NK-92 treated with Interleukin-12 subunit alpha and Interleukin-12 subunit beta, amount 100 ng/mL, for 24 hours (cell line): ENCODE results near the gene PLEKHS1.

ENCODE experiments used
- DNase-seq: peaks from one replicate; lab custom pipeline; 2025; lab: John Stamatoyannopoulos, UW

The PLEKHS1 gene

DNA sequence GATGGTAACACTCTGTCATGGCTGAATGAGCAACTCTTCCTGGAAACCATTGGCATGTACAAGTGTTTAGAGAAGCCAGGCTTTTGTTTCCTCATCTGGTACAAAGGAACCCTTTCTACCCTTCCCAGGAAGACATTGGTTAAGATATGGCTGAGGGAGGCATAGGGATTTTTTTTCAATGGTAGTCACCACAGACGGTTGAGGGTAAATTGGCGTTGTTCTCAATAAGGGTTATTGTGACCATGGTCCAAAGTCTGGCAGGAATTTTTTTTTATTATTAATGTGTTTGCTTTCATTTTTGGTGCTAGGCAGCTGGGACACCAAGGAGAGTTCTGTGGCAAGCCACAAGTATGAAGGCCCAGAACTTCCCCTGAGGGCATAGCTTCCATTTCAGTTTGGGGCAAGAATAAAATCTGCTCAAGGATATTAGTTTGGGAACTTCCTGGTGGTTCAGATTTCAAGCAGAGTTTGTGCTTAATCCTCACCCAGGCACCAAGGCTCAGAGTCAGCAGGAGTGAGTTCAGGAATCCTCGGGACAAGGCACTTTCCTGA, at the start of gene PLEKHS1:
TSS of gene PLEKHS1 (plus strand) at position 502 of the 552 bp plus-strand sequence. CDS start 3,596 bp downstream, outside the sequence.
- DNase-seq: no peak

DNA sequence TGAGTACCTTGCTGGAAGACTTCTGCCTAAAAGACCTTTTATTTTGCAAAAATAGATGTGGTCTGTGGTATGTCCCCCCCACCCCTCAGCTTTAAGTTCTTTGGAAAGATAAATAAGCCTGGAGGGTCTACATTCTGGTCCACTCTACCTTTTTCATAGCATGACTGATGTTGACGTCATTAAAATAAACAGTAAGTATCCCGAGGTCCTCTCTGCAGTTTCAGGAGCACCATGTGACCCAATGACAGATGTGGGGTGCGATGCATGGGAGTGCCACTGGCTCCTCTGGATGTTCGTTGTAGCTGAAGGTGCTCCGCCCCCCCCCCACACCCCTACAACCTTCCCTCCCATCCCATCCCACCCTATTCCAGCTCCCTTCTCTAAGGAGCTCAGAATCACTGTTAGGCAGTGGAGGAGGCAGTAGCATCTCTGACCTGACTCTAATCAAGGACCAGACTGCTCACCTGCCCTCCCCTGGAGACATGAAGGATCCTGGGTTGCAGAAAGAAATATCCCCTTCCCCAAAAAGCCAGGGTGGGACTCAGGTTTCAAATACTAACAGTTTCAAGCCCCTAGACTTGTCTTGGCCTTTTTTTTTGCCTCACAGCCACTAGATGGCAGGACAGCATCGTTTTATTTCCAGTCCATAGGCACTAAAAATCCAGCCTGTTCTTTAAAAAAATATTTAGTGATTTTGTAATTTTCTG, 46.7 kb upstream of the PLEKHS1 start:
- no peak for DNase-seq

DNA sequence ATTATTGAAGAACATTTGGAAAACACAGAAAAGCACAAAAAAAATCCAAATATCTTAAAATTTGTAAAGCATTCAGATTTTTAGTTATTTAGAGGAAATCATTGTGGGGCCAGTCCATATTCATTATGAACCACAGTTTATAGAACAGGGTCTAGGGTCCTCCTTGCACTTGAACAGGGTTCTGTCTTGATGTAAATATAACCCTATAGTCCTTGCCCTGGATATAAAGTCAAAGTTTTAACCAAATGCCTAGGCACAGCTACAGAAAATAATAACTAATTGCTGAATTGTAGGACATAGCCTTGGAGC, 46.2 kb upstream of the PLEKHS1 start:
- no peak for DNase-seq

DNA sequence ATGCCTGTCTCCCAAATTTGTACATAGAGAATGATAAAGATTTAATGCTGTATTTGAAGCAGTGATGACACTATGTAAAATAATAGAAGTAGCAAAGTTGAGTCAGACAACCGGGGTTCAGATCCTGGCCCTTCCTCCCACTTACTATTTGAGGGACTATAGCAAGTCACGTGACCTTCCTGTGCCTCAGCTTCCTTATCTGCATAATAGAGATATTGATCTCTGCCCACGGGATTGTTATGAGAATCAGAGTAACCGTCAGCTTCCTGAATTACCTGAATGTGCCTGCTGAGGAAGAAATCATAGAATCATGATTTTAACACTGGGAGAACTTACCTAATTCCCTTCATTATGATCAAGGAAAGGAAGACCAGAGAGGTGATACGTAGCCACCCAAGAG, 44.9 kb upstream of the PLEKHS1 start:
- DNase-seq: no peak

- no peak for DNase-seq
These were observed 42.8 kb upstream of the PLEKHS1 start for GRCh38 chr10:113708640-113709039.

GRCh38 chr10:113709221-113709838, 42.2 kb upstream of the PLEKHS1 start:
- no peak for DNase-seq

- DNase-seq: no peak
These were observed 40.3 kb upstream of the PLEKHS1 start for GRCh38 chr10:113711142-113711541.

DNA sequence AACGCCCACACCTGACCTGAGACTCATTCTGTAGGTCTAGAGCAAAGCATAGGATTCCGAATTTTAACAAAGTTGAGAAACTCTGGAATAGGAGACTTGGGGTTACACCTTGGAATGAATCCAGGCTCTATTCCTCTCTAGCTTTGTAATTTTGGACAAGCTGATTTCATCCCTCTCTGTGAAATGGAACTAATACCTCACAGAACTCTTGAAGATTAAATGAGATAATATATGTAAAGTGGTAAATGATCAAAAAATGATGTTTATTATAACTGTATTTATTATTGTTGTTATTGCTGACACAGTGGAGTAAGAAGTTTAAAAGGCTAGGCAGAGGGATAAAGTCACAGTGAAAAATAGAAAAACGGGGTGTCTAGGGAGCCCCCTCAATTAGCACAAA, 39.5 kb upstream of the PLEKHS1 start:
- no peak for DNase-seq

DNA sequence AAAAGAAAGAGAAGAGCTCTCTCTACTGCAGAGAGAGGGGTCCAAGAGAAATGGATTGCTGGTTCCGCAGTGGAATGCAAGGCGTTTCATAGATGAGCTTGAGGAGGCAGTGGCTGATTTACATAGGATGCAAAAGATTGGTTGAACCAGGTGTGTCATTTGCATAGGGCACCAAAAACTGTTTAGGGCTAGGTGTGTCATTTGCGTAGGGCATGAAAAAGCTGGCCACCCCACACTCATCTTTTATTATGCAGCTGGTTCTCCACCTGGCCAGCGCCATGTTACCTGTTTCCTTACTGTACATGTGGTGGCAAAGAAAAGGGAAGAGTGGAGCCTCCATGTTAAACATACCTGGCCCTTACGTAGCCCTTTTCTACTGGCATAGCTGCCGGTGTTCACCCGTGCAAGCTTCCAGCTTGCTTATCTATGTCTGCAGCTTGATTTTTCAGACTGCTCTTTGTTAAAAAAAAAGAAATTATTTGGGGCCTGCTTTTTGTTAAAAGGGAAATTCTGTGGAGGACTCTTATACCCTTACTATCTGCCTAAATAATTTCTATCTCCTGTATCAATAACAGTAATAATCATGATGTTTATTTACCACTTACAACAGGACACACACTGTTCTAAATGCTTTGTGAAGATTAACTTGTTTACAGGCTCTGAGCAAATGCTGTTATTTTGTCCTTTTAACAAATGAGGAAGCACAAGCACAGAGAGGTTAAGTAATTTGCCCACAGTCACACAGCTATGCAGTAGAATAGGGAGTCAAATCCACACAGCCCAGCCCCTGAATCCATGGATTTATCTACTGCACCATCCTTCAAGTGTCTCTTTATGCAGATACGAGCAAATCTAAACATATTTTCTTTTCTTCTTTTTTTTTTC, 38.5 kb upstream of the PLEKHS1 start:
- DNase-seq: no peak

DNA sequence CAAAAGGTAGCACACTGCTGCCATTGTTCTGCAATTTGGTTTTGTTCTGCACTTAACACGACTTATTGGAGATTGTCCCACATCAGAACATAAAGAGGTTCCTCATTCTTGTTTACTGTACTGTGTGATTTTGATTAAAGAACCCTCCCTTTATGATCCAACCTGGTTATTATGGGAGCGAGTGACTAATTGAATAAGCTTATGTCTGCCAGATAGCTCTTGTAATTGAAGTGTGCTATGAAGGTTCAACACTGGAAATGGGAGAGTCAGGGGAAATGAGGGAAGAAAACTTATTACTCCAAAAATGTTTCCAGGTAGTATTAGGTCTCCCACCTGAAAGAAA, 37.9 kb upstream of the PLEKHS1 start:
- no peak for DNase-seq

GRCh38 chr10:113716109-113716910, 35.2 kb upstream of the PLEKHS1 start:
- no peak for DNase-seq

DNA sequence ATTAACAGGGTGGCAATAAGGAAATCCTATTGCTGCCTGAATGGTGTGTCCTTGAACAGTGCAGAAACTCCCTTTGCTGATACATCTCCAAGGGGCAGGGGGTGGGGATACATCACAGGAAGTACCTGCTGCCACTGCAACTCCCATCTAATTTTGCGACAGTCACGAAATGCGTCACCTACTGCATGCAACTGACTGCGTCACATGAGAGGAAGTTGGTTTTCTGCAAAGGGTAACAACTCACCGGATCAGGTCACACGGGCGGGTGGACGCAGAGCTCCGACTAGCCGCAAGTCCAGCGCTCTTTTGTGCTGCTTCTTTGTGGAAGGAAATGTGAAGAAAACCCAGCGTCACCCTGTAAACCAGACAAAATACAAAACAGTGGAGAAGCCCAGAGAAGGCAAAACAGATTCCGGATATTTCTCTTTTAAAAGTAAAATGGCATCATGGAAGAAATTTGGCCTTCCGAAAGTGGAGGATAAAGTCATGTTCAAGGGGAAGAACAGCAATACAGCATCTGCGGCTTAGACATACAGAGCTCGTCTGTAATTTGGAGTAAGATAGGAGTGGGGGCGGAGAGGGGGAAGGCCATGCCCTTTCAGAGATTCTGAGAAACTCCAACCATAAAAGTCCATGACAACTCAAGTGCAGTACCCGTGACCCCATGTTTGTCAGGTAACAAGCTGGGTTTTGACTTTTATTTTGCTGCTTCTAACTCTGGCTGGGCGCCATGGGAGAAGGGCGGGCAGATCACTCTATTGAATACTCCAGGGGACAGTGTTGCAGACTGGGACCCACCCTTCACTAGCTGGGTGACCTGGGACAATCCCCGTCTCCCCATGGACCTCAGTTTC, 32.3 kb upstream of the PLEKHS1 start:
- DNase-seq: no peak

GRCh38 chr10:113720386-113720785, 31.1 kb upstream of the PLEKHS1 start:
- no peak for DNase-seq

GRCh38 chr10:113732160-113732881, 19.2 kb upstream of the PLEKHS1 start:
- no peak for DNase-seq

GRCh38 chr10:113732966-113733365, 18.5 kb upstream of the PLEKHS1 start:
- DNase-seq: no peak

GRCh38 chr10:113733635-113734034, 17.8 kb upstream of the PLEKHS1 start:
- no peak for DNase-seq

GRCh38 chr10:113735913-113736312, 15.6 kb upstream of the PLEKHS1 start:
- DNase-seq: no peak

DNA sequence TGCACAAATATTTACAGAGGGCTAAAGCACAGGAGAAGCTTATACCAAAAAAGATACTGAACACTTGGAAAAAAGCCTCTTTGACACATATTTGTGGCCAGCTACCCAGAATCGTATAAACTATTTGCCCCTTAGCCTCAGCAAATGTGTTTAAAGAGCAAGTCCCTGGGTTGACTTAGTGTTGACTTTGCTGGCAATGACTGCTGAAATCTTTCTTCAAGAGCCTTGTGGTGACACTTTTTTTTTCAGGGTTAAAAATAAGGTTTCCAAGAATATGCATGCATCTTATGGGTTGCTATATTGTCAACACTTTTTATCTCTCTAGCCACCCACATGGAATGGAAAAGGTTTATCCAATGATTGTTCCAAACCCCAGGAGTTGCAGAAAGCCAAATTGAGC, 14.9 kb upstream of the PLEKHS1 start:
- no peak for DNase-seq

DNA sequence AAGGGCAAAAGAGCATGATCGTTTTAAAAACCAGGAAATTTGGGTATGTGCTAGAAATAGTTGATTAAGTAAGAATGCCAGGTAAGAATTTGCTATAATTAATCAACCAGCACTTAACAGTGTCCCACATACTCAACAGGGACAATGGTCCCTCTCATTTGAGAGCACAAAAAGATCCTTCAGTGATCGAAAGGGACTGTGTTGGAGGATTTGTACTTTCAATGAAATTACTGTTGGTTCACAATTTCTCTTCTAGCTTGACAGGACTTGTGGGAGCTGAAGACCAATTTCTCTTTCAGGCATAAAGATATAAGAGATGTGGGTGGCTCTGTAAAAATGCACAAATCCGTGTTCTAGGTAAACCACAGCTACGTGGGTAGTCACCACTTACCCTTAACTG, 12.5 kb upstream of the PLEKHS1 start:
- no peak for DNase-seq

DNA sequence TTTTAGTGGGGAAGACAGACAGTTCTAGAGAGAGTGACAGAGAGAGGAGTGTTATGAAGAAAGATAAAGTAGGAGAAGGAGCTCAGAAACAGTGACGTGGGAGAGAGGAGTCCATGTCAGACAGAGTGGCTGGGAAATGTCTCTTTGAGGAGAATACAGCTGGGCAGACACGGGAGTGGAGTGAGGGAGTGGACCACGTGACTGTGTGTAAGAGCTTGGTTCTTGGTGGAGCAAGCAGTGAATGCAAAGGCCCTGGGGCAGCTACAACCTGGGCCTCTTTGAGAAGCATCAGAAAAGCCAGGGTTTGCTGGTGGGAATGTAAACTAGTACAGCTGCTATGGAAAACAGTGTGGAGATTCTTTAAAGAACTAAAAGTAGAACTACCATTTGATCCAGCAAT, 11.9 kb upstream of the PLEKHS1 start:
- DNase-seq: no peak
